ENCODE measurements around the gene LCN1.

DNA sequence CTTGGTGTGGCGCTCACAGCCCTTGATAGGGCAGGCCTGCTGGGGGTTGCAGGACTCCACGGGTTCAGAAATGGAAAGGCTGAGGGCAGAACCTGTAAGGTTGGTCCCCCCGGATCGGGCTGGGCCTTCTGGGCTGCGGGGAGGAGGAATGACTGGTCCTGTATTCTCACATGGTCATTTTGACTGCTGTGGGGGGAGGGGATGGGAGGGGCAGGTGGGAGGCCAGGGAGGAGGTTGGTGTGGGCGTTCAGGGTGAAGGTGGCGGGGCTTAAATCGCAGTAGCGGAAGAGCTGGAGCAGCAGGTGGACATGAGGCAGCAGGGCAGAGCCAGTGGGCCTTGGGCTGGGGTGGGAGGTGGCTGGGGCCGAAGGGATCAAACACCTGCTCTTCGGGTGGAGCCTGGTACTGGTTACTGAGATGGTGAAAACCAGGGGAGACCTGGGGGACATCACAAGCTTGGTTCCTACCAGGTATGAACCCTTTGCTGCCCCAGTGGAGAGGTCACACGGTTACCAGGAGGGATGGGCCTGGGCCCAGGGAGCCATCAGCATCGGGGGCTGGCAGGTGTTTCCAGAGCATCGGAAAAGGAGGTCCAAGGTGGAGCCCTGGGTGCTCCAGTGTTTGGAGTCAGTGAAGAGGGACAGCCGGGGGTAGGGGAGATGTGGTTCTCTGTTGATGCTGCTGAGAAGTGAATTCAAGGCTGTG is 18.9 kb upstream of the LCN1 start:
- TF ChIP-seq GATA2 (IDR thresholded peaks at IDR 0.05; ENCODE audit: low read depth, low read length) (no peak), GATA3 (IDR thresholded peaks at IDR 0.05; ENCODE audit: low read depth, low read length) (no peak)
